IMR-90 (cell line): ENCODE results near the gene CD276. TPM values are rescaled to one million over a fixed set of nuclear protein-coding genes. Genes with fewer than 3 reads are reported as not detected.

Source experiments
- ATAC-seq: fragments of 200-7000 bp; cut with Tn5 transposase; 2 replicates; pipeline ENCODE4 v1.9.1; 2020; ENCODE audit warnings: low read depth, mild to moderate bottlenecking, moderate library complexity
- BruUV-seq: library from RNA; stranded (reverse); fragments of 400-500 nt; replicated peaks from 2 replicates; lab custom pipeline; 2021; lab: Mats Ljungman, UMichigan
- CTCF ChIA-PET: fragments of 300-600 bp; formaldehyde crosslinking; extraction: SDS; loops from one replicate; lab custom pipeline; 2021; ENCODE audit warnings: antibody characterized with exemption; lab: Yijun Ruan, JAX
- POLR2A ChIA-PET: fragments of 300-600 bp; sonication (Branson Sonifier 250); formaldehyde crosslinking; loops from one replicate; lab custom pipeline; 2022; ENCODE audit warnings: antibody characterized with exemption; ENCODE audit not compliant: unreplicated experiment; lab: Charles Lee
- DNase-seq: peaks from one replicate; pipeline ENCODE4 v3.0.0; 2013
- H2AFZ ChIP-seq: replicated peaks from 2 replicates; pipeline ENCODE3; 2013; ENCODE audit warnings: low read length, mild to moderate bottlenecking; ENCODE audit not compliant: poor library complexity
- H2AK5ac ChIP-seq: 2 replicates; pipeline ENCODE4 v1.6.1; 2013; ENCODE audit warnings: low read depth, low read length, inconsistent platforms
- H2AK9ac ChIP-seq: replicated peaks from 2 replicates; pipeline ENCODE3; 2013; ENCODE audit warnings: mild to moderate bottlenecking, low read depth, low read length, moderate library complexity; ENCODE audit not compliant: poor library complexity
- H2BK120ac ChIP-seq: 2 replicates; pipeline ENCODE4 v1.6.1; 2013; ENCODE audit warnings: low read depth, low read length, inconsistent platforms
- H2BK15ac ChIP-seq: 3 replicates; pipeline ENCODE4 v1.6.1; 2013; ENCODE audit warnings: low read depth, low read length, inconsistent platforms
- H2BK20ac ChIP-seq: 2 replicates; pipeline ENCODE4 v1.6.1; 2013; ENCODE audit warnings: low read depth, mild to moderate bottlenecking, inconsistent platforms, low read length, moderate library complexity
- H2BK5ac ChIP-seq: 2 replicates; pipeline ENCODE4 v1.6.1; 2013; ENCODE audit warnings: mild to moderate bottlenecking, low read depth, low read length, inconsistent platforms; ENCODE audit not compliant: poor library complexity, severe bottlenecking
- H3K14ac ChIP-seq: replicated peaks from 2 replicates; pipeline ENCODE4 v1.6.1; 2013; ENCODE audit warnings: low read depth, low read length, inconsistent platforms
- H3K18ac ChIP-seq: 2 replicates; pipeline ENCODE4 v1.6.1; 2013; ENCODE audit warnings: low read depth, low read length, control low read depth
- H3K23ac ChIP-seq: 2 replicates; pipeline ENCODE4 v1.6.1; 2013; ENCODE audit warnings: low read depth, low read length, inconsistent platforms
- H3K27ac ChIP-seq: 2 replicates; pipeline ENCODE4 v1.5.1; 2013; ENCODE audit warnings: mild to moderate bottlenecking, control low read depth, low read length; ENCODE audit not compliant: insufficient read depth
- H3K27me3 ChIP-seq: 2 replicates; pipeline ENCODE4 v1.6.1; 2013; ENCODE audit warnings: low read length; ENCODE audit not compliant: control insufficient read depth, insufficient read depth
- H3K36me3 ChIP-seq: 2 replicates; pipeline ENCODE4 v1.6.1; 2013; ENCODE audit warnings: low read length, mixed read lengths; ENCODE audit not compliant: control insufficient read depth, insufficient read depth
- H3K4ac ChIP-seq: 2 replicates; pipeline ENCODE4 v1.6.1; 2013; ENCODE audit warnings: low read depth, low read length, inconsistent platforms
- H3K4me1 ChIP-seq: 2 replicates; pipeline ENCODE4 v1.6.1; 2013; ENCODE audit warnings: low read length, mixed read lengths; ENCODE audit not compliant: control insufficient read depth, insufficient read depth
- H3K4me2 ChIP-seq: 2 replicates; pipeline ENCODE4 v1.6.1; 2013; ENCODE audit warnings: low read depth, mild to moderate bottlenecking, control low read depth, low read length, moderate library complexity
- H3K4me3 ChIP-seq: 2 replicates; pipeline ENCODE4 v1.5.1; 2013; ENCODE audit warnings: low read depth, mild to moderate bottlenecking, control low read depth, low read length, moderate library complexity; ENCODE audit not compliant: insufficient read depth
- H3K56ac ChIP-seq: 2 replicates; pipeline ENCODE4 v1.6.1; 2013; ENCODE audit warnings: low read length, inconsistent platforms; ENCODE audit not compliant: insufficient read depth; ENCODE audit errors: extremely low read depth
- H3K79me1 ChIP-seq, 2 experiments: 2 replicates each; pipeline ENCODE4 v1.6.1; 2013; ENCODE audit warnings: low read length in 2 of 2, inconsistent platforms in 1 of 2, low read depth in 1 of 2
- H3K9ac ChIP-seq: 2 replicates; pipeline ENCODE4 v1.6.1; 2013; ENCODE audit warnings: low read depth, low read length, control low read depth
- H3K9me1 ChIP-seq: 2 replicates; pipeline ENCODE4 v1.6.1; 2013; ENCODE audit warnings: low read length, inconsistent platforms; ENCODE audit not compliant: insufficient read depth
- H3K9me3 ChIP-seq: 2 replicates; pipeline ENCODE4 v1.6.1; 2013; ENCODE audit warnings: low read length; ENCODE audit not compliant: control insufficient read depth, insufficient read depth
- H4K20me1 ChIP-seq: 2 replicates; pipeline ENCODE4 v1.6.1; 2013; ENCODE audit warnings: low read length, inconsistent platforms; ENCODE audit not compliant: insufficient read depth
- H4K5ac ChIP-seq: 2 replicates; pipeline ENCODE4 v1.6.1; 2013; ENCODE audit warnings: mild to moderate bottlenecking, low read depth, low read length, control low read depth
- H4K8ac ChIP-seq, 2 experiments: 2 replicates each; pipeline ENCODE4 v1.6.1; 2013; ENCODE audit warnings: low read depth in 2 of 2, low read length in 2 of 2, control low read depth in 1 of 2, inconsistent platforms in 1 of 2
- H4K91ac ChIP-seq: 2 replicates; pipeline ENCODE4 v1.6.1; 2013; ENCODE audit warnings: low read depth, low read length, inconsistent platforms; ENCODE audit not compliant: insufficient read depth
- BHLHE40 ChIP-seq: fragments of 150-350 bp; IDR thresholded peaks from 2 replicates; pipeline ENCODE4 v1.6.1; 2016; ENCODE audit warnings: mild to moderate bottlenecking, low read depth, low read length
- CEBPB ChIP-seq: IDR thresholded peaks from 2 replicates; pipeline ENCODE4 v1.6.1; 2012; ENCODE audit warnings: low read depth, low read length, improper control_type of control experiment
- CHD1 ChIP-seq: IDR thresholded peaks from 2 replicates; pipeline ENCODE4 v1.6.1; 2012; ENCODE audit warnings: low read depth, low read length, improper control_type of control experiment
- FOS ChIP-seq: fragments of 150-350 bp; IDR thresholded peaks from 2 replicates; pipeline ENCODE4 v1.6.1; 2016; ENCODE audit warnings: low read depth, low read length
- MAFK ChIP-seq: IDR thresholded peaks from 2 replicates; pipeline ENCODE4 v1.6.1; 2012; ENCODE audit warnings: low read depth, low read length, improper control_type of control experiment
- MAZ ChIP-seq: IDR thresholded peaks from 2 replicates; pipeline ENCODE4 v1.6.1; 2012; ENCODE audit warnings: low read depth, mild to moderate bottlenecking, low read length, improper control_type of control experiment, moderate library complexity, borderline replicate concordance
- MXI1 ChIP-seq: IDR thresholded peaks from 2 replicates; pipeline ENCODE4 v1.6.1; 2012; ENCODE audit warnings: low read depth, mild to moderate bottlenecking, low read length, moderate library complexity, borderline replicate concordance
- NFE2L2 ChIP-seq: fragments of 150-350 bp; IDR thresholded peaks from 2 replicates; pipeline ENCODE4 v1.6.1; 2016; ENCODE audit warnings: low read depth, mild to moderate bottlenecking, low read length
- POLR2A ChIP-seq: IDR thresholded peaks from 2 replicates; pipeline ENCODE4 v1.6.1; 2012; ENCODE audit warnings: mild to moderate bottlenecking, low read depth, low read length
- RAD21 ChIP-seq: IDR thresholded peaks from 2 replicates; pipeline ENCODE4 v1.6.1; 2012; ENCODE audit warnings: low read length, improper control_type of control experiment
- RCOR1 ChIP-seq: IDR thresholded peaks from 2 replicates; pipeline ENCODE4 v1.6.1; 2012; ENCODE audit warnings: mild to moderate bottlenecking, low read length, improper control_type of control experiment; ENCODE audit not compliant: insufficient replicate concordance
- RFX5 ChIP-seq: IDR thresholded peaks from 2 replicates; pipeline ENCODE4 v1.8.0; 2012; ENCODE audit warnings: low read depth, mild to moderate bottlenecking, low read length, moderate library complexity
- SMC3 ChIP-seq: fragments of 150-350 bp; IDR thresholded peaks from 2 replicates; pipeline ENCODE4 v1.6.1; 2016; ENCODE audit warnings: low read depth, mild to moderate bottlenecking, antibody characterized with exemption, low read length, moderate library complexity
- WGBS, 2 experiments: methylation state at CpG; one replicate each; pipeline versions ENCODE4 v1.1.5 to v1.1.7; 2013; ENCODE audit warnings: missing lambda C conversion rate in 2 of 2; ENCODE audit not compliant: insufficient read length in 1 of 2; ENCODE audit errors: extremely low coverage in 2 of 2; 5-methylcytosine and 5-hydroxymethylcytosine counted together
- dilution Hi-C: fragments of 300-500 bp; cut with HindIII; formaldehyde crosslinking; loops from one replicate; pipeline ENCODE4 v1.14.3; 2018; ENCODE audit warnings: low sequenced_read_pairs; ENCODE audit not compliant: unreplicated experiment
- in situ Hi-C: fragments of 300-500 bp; cut with MboI; formaldehyde crosslinking; loops from 3 replicates; pipeline ENCODE4 v1.14.3; 2019; ENCODE audit warnings: low sequenced_read_pairs, inconsistent platforms, mixed read lengths
- intact Hi-C: fragments of 100-400 bp; cut with micrococcal nuclease; formaldehyde crosslinking; loops from 2 replicates; pipeline ENCODE4 v1.10.0; 2022
- polyA plus RNA-seq, 3 experiments: library from polyadenylated mRNA; depleted of rRNA; stranded (reverse); fragments of >200 nt; gene quantifications; 2 replicates each; pipeline ENCODE4 v1.2.3, GENCODE V29; 2012; ENCODE audit warnings: low replicate concordance in 1 of 3
- total RNA-seq: library from RNA; depleted of rRNA; stranded (reverse); fragments of >200 nt; gene quantifications from 2 replicates; pipeline ENCODE4 v1.2.3, GENCODE V29; 2012
- TF ChIP-seq, protein P1 (sequence below): fragments of 150-350 bp; IDR thresholded peaks from 2 replicates; pipeline ENCODE4 v1.6.1; 2016; ENCODE audit warnings: low read depth, mild to moderate bottlenecking, low read length, moderate library complexity, borderline replicate concordance
- TF ChIP-seq, protein P2 (sequence below): fragments of 150-350 bp; IDR thresholded peaks from 2 replicates; pipeline ENCODE4 v1.6.1; 2017; ENCODE audit warnings: mild to moderate bottlenecking, antibody characterized with exemption, low read length, low read depth
- TF ChIP-seq, protein P3 (sequence below): conservative IDR thresholded peaks from 2 replicates; pipeline ENCODE4 v1.5.1; 2012; ENCODE audit warnings: mild to moderate bottlenecking, low read depth, low read length, improper control_type of control experiment

CD276 gene
- total and polyA plus RNA-seq, 2 of the 4 experiments (the other 2 are of a cell fraction), result 30.8 to 149 TPM

DNA sequence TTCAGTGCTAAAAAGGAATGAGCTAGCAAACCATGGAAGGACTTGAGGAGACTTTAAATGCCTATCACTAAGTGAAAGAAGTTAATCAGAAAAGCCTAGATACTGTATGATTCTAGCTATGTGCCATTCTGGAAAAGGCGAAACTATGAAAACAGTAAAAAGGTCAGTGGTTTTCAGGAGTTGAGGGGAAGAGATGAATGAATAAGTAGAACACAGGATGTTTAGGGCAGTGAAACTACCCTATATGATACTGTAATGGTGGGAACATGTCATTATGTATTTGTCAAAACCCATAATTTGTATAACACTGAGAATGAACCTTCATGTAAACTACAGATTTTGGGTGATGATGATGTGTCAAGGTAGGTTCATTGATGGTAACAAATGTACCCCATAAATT, 9.6 kb upstream of the CD276 start:
- Histone ChIP-seq H3K27ac (no peak overlapping the region), H2BK120ac (no peak overlapping the region), H4K5ac (no peak overlapping the region), H2BK5ac (no peak overlapping the region), H3K4me3 (no peak overlapping the region), H3K18ac (no peak overlapping the region), H3K9me1 (no peaks in the 10 kb centered on the region), H3K23ac (no peak overlapping the region), H4K8ac (no peak overlapping the region), H2BK15ac (no peak overlapping the region), H3K56ac (no peak overlapping the region), H3K9me3 (peaks cover 2% of the 10 kb centered on the region; the same call in 1 of the 2 replicates), H3K4ac (no peak overlapping the region), H3K36me3 (no peaks in the 10 kb centered on the region), H2BK20ac (no peak overlapping the region), H3K79me1 (no peaks in the 10 kb centered on the region), H2AFZ (no peak overlapping the region), H3K27me3 (peaks cover 51% of the 10 kb centered on the region), H2AK5ac (no peak overlapping the region), H3K14ac (no peak overlapping the region), H3K9ac (no peak overlapping the region), H4K91ac (no peak overlapping the region), H3K4me1 (no peaks in the 10 kb centered on the region), H3K4me2 (no peak overlapping the region), H4K20me1 (no peaks in the 10 kb centered on the region; the same call in 1 of the 2 replicates), H2AK9ac (no peak overlapping the region)
- ATAC-seq (no peak), DNase-seq (no peak)
- no TSS peak for BruUV-seq
- intact Hi-C loops, result no loop called here
- CTCF ChIA-PET, result no interaction called here
- in situ Hi-C loops, result no loop called here
- no peak for TF ChIP-seq FOS
- no peak for TF ChIP-seq MXI1
- TF ChIP-seq MAFK, result no peak
- no peak for TF ChIP-seq RAD21
- TF ChIP-seq NFE2L2, result no peak
- TF ChIP-seq CHD1, result no peak
- TF ChIP-seq, protein P1, sequence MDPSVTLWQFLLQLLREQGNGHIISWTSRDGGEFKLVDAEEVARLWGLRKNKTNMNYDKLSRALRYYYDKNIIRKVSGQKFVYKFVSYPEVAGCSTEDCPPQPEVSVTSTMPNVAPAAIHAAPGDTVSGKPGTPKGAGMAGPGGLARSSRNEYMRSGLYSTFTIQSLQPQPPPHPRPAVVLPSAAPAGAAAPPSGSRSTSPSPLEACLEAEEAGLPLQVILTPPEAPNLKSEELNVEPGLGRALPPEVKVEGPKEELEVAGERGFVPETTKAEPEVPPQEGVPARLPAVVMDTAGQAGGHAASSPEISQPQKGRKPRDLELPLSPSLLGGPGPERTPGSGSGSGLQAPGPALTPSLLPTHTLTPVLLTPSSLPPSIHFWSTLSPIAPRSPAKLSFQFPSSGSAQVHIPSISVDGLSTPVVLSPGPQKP, result no peak
- TF ChIP-seq RFX5, result no peak
- no peak for TF ChIP-seq BHLHE40
- TF ChIP-seq CEBPB, result no peak
- no peak for TF ChIP-seq POLR2A
- TF ChIP-seq MAZ, result no peak
- no peak for TF ChIP-seq SMC3
- TF ChIP-seq, protein P2, sequence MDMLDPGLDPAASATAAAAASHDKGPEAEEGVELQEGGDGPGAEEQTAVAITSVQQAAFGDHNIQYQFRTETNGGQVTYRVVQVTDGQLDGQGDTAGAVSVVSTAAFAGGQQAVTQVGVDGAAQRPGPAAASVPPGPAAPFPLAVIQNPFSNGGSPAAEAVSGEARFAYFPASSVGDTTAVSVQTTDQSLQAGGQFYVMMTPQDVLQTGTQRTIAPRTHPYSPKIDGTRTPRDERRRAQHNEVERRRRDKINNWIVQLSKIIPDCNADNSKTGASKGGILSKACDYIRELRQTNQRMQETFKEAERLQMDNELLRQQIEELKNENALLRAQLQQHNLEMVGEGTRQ, result no peak
- TF ChIP-seq, protein P3, sequence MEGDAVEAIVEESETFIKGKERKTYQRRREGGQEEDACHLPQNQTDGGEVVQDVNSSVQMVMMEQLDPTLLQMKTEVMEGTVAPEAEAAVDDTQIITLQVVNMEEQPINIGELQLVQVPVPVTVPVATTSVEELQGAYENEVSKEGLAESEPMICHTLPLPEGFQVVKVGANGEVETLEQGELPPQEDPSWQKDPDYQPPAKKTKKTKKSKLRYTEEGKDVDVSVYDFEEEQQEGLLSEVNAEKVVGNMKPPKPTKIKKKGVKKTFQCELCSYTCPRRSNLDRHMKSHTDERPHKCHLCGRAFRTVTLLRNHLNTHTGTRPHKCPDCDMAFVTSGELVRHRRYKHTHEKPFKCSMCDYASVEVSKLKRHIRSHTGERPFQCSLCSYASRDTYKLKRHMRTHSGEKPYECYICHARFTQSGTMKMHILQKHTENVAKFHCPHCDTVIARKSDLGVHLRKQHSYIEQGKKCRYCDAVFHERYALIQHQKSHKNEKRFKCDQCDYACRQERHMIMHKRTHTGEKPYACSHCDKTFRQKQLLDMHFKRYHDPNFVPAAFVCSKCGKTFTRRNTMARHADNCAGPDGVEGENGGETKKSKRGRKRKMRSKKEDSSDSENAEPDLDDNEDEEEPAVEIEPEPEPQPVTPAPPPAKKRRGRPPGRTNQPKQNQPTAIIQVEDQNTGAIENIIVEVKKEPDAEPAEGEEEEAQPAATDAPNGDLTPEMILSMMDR, result no peak
- TF ChIP-seq RCOR1, result no peak
- no CpG with 5 or more reads among the region's 1 CpG for WGBS, 2 experiments
- POLR2A ChIA-PET, result no interaction called here
- dilution Hi-C loops, result no loop called here
